Retinal pigment epithelial cell (primary cell): ENCODE results near the gene ZNF845.

ENCODE experiments used
- DNase-seq: peaks from one replicate; pipeline ENCODE4 v3.0.0-alpha.2; 2010; ENCODE audit warnings: low read depth
- H3K4me3 ChIP-seq: 2 replicates; pipeline ENCODE4 v1.5.1; 2011; ENCODE audit warnings: mild to moderate bottlenecking, low read length, control low read depth, moderate library complexity
- TF ChIP-seq, protein P1 (sequence below): conservative IDR thresholded peaks from 2 replicates; pipeline ENCODE4 v1.5.1; 2011; ENCODE audit warnings: low read depth, low read length, control low read depth, inconsistent platforms

ZNF845 gene

DNA sequence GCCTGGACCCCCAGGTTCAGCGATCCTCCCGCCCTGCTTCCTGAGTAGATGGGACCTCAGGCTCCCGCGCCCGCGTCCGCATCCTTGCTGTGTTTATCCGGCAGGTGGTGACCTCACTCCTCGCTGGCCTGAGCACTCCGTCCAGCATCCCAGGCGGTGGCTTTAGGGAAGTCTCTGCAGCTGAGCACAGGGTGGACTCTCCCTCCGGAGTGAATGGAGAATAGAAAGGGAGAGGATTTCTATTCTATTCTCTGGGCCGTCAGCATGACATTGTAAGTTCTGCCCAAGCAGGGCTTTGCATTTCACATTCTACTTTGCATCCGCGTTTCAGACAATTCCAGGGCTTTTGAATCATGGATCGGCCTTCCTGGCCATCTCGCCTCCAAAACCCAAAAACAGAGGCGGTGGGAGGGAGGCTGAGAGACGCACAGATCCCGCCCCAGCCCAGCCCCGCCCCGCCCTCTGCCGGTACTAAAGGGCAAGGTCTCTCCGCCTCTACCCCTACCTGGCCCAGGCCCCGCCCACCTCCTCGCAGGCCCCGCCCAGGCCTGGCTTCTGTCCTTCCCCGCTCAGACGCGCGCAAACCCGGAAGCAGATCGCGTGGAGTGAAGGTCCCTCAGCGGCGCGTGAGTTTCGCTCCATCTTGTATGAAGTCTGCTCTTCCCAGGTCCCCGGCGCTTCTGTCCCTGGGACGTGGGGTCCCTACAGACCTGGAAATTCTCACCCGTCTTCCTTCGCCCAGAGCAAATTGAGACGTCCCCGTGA is 31.8 kb downstream of the ZNF845 start, which contains the start of gene ZNF525:
TSS of gene ZNF525 (plus strand) at position 572 of the 765 bp plus-strand sequence. CDS start 6,577 bp downstream, outside the sequence.
- H3K4me3 ChIP-seq: peak within 1 kb of the TSS; percentile 92
- peak; percentile 39 for DNase-seq
- TF ChIP-seq, protein P1, sequence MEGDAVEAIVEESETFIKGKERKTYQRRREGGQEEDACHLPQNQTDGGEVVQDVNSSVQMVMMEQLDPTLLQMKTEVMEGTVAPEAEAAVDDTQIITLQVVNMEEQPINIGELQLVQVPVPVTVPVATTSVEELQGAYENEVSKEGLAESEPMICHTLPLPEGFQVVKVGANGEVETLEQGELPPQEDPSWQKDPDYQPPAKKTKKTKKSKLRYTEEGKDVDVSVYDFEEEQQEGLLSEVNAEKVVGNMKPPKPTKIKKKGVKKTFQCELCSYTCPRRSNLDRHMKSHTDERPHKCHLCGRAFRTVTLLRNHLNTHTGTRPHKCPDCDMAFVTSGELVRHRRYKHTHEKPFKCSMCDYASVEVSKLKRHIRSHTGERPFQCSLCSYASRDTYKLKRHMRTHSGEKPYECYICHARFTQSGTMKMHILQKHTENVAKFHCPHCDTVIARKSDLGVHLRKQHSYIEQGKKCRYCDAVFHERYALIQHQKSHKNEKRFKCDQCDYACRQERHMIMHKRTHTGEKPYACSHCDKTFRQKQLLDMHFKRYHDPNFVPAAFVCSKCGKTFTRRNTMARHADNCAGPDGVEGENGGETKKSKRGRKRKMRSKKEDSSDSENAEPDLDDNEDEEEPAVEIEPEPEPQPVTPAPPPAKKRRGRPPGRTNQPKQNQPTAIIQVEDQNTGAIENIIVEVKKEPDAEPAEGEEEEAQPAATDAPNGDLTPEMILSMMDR: peak; percentile 27

DNA sequence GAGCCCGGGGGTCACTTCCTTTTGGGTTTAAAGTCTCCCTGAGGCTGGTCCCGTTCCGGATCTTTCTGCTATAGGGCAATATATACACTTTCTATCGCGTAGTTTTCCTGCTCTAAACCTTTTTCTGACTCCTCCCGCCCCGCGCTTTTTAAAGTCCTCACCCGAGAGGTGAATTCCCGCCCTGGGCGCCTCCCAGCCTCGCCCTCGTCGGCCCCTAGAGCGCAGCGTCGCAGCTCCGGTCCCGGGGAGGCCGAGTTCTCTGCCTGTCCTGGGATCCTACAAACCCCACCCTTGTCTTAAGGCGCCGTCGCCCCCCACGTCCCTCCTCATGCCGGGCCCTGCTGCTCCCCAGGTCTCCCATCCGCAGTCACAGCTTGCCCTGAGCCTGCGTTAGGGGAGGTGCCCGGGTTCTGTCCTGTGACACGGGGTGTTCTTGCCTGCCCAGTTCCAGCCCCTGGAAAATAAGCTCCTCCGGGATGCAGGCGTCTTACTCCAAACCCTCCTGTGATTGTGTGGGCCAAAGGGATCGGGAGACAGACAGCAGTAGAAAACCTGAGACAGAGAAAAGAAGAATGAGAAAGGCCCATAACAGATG is 32.4 kb downstream of the ZNF845 start:
- peak overlapping the region; percentile 92 for H3K4me3 ChIP-seq
- DNase-seq: no peak
- TF ChIP-seq, protein P1: no peak

DNA sequence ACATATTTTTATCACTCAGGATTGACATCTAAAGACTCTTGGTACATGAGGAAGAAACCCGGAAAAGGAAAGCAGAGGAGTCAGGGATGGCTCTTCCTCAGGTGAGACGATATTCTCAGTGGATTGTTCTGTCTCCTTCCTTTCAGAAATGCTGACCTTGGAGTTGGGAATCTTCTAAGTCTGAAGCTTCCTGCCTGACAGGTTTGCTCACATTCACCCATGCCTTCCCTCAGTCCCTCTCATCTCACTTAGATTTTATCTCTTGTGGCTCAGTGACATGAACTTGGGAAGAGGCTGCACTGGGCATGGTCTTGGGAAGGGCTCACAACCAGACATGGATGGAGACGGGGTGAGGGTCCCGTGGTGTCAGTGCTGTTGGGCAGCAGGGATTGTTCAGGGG is 38.6 kb downstream of the ZNF845 start:
- H3K4me3 ChIP-seq: no peak overlapping the region
- no peak for DNase-seq
- TF ChIP-seq, protein P1: no peak

DNA sequence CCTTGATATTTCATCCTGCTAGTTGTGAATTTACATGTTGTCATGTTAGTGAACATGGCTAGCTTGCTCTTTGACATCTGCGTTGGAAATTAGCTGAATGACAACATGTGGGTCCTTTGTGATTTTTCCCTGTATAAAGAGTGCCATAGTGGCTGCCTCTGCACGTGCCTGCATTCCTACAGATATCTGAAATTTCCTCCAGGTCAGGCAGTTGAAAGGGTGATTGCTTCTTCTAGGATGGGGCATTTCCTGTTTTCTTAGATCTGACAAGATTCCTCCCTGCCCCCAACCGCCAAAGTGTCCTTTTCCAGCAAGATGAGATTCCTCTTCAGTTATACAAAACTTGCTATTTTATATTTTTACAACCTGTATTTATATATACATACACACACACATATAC is 40.7 kb downstream of the ZNF845 start:
- TF ChIP-seq, protein P1: no peak
- no peak for DNase-seq
- no peak overlapping the region for H3K4me3 ChIP-seq

DNA sequence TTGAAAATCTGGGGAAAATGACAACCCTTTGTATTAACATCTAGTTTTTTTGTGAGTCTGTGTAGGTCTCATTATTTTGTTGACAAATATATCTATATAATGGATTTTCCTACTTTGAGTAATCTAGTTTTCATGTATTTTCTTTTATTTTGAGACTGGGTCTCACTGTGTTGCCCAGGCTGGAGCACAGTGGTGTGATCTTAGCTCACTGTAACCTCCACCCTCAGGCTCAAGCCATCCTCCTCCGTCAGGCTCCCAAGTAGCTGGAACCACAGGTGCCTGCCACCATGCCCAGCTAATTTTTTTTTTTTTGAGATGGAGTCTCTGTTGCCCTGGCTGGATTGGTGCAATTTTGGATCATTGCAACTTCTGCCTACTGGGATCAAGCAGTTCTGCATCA is 41.2 kb downstream of the ZNF845 start:
- H3K4me3 ChIP-seq: no peak overlapping the region
- TF ChIP-seq, protein P1: no peak
- DNase-seq: no peak

DNA sequence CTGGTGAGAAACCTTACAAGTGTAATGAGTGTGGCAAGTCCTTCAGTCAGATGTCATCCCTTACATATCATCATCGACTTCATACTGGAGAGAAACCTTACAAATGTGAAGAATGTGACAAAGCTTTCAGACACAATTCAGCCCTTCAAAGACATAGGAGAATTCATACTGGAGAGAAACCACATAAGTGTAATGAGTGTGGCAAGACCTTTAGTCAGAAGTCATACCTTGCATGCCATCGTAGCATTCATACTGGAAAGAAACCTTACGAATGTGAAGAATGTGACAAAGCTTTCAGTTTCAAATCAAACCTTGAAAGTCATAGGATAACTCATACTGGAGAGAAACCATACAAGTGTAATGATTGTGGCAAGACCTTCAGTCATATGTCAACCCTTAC is 47.8 kb downstream of the ZNF845 start:
- no peak overlapping the region for H3K4me3 ChIP-seq
- DNase-seq: no peak
- TF ChIP-seq, protein P1: no peak

DNA sequence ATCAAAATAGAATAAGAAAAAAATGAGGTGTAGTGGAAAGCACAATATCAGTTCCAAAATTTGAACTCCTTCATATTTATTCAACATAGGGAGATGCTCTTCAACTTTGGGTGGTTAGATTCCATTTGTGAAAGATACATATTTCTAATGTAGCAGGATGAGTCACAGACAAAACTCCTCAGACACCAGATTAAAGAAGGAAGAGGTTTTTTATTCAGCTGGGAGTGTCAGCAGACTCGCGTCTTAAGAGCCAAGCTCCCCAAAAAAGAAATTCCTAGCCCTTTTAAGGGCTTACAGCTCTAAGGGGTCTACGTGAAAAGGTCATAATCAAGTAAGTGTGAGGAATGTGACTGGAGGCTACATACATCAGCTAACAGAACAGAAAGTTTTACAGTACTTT is 54.6 kb downstream of the ZNF845 start:
- no peak for DNase-seq
- TF ChIP-seq, protein P1: no peak
- H3K4me3 ChIP-seq: no peak overlapping the region
